Stimulated activated CD8-positive, alpha-beta memory T cell treated with anti-CD3 and anti-CD28 coated beads, Interleukin-4, amount 100 ng/mL, for 4 hours (primary cell): Measurements from ENCODE around the gene ZNF497.
"Not testable (repeated sequence)": the region's sequence is repeated elsewhere in the genome, so short reads cannot be mapped to it uniquely, and the experiment has no call there.

Source experiments
- DNase-seq, 2 donors: peaks; one replicate each; pipeline ENCODE4 v3.0.0-alpha.2; 2020; ENCODE audit warnings: low read depth in 2 of 2, low spot score in 1 of 2

The ZNF497 gene

GRCh38 chr19:58394821-58395219, 32.3 kb upstream of the ZNF497 start:
- DNase-seq, result no peak

GRCh38 chr19:58393725-58394033, 31.1 kb upstream of the ZNF497 start:
- no peak for DNase-seq

- DNase-seq, result no peak
Observed at GRCh38 chr19:58392945-58393724, 30.6 kb upstream of the ZNF497 start.

- no peak for DNase-seq
Observed at GRCh38 chr19:58388175-58388526, 25.6 kb upstream of the ZNF497 start.

- no peak for DNase-seq
Observed at GRCh38 chr19:58387338-58388174, 25.0 kb upstream of the ZNF497 start.

GRCh38 chr19:58386576-58387337, 24.2 kb upstream of the ZNF497 start, which contains the start of gene RPS5:
RPS5 (plus strand) TSS chr19:58387269; CDS start chr19:58388138, 869 bp downstream.
- peak; percentile 86 to 92 for DNase-seq

- no peak for DNase-seq
Observed at GRCh38 chr19:58385891-58386575, 23.5 kb upstream of the ZNF497 start.

- DNase-seq, result no peak
Observed at GRCh38 chr19:58385313-58385890, 22.9 kb upstream of the ZNF497 start.

- no peak for DNase-seq
Observed at GRCh38 chr19:58382997-58383603, 20.5 kb upstream of the ZNF497 start.

GRCh38 chr19:58381460-58382212, 19.1 kb upstream of the ZNF497 start:
- DNase-seq, result no peak

GRCh38 chr19:58380662-58381459, 18.3 kb upstream of the ZNF497 start, which contains the start of gene ZNF837:
ZNF837 (minus strand) TSS chr19:58381030; CDS start chr19:58369332, 11,698 bp downstream.
- DNase-seq, result peak; percentile 92 to 96

- DNase-seq, result no peak
Observed at GRCh38 chr19:58380037-58380661, 17.6 kb upstream of the ZNF497 start.

- no peak for DNase-seq
Observed at GRCh38 chr19:58379246-58379645, 16.7 kb upstream of the ZNF497 start.

GRCh38 chr19:58376724-58377123, 14.2 kb upstream of the ZNF497 start:
- DNase-seq, result not testable (repeated sequence)

GRCh38 chr19:58374200-58374599, 11.6 kb upstream of the ZNF497 start:
- DNase-seq, result no peak

- DNase-seq, result no peak
Observed at GRCh38 chr19:58372311-58373133, 10.0 kb upstream of the ZNF497 start.
